Vagina (tissue), 2 donors: ENCODE data around the gene CHST1. TPM values are rescaled to one million over a fixed set of nuclear protein-coding genes. Genes with fewer than 3 reads are reported as not detected.

ENCODE experiments used
- DNase-seq, 2 donors: peaks; one replicate each; pipeline ENCODE4 v3.0.0-alpha.2; 2017; ENCODE audit errors: extremely low spot score in 2 of 2
- H3K27ac ChIP-seq: fragments of 200-600 bp; sonication (generic); one replicate; pipeline ENCODE4 v1.5.1; 2019
- H3K27me3 ChIP-seq: fragments of 200-600 bp; sonication (generic); one replicate; pipeline ENCODE4 v1.5.1; 2019
- H3K36me3 ChIP-seq, 2 donors: fragments of 200-600 bp; sonication (generic); one replicate each; pipeline ENCODE4 v1.5.1; 2017 to 2019
- H3K4me1 ChIP-seq: fragments of 200-600 bp; sonication (generic); one replicate; pipeline ENCODE4 v1.5.1; 2019
- H3K4me3 ChIP-seq, 2 donors: fragments of 200-600 bp; sonication (generic); 1 replicate in 1 of 2; 2 replicates in 1 of 2; pipeline ENCODE4 v1.5.1; 2016 to 2019
- H3K9me3 ChIP-seq: fragments of 200-600 bp; sonication (generic); one replicate; pipeline ENCODE4 v1.5.1; 2019
- CTCF ChIP-seq, 3 experiments: fragments of 450-650 bp in 2 of 3; fragments of 200-600 bp in 1 of 3; sonication (generic) in 1 of 3; IDR thresholded peaks; one replicate each; pipeline ENCODE4 v1.5.1; 2017 to 2019; ENCODE audit warnings: antibody characterized with exemption in 3 of 3, mild to moderate bottlenecking in 2 of 3, moderate library complexity in 2 of 3
- POLR2A ChIP-seq, 2 donors: fragments of 450-650 bp; IDR thresholded peaks; one replicate each; pipeline ENCODE4 v1.6.1; 2017; ENCODE audit warnings: antibody characterized with exemption in 2 of 2, mild to moderate bottlenecking in 2 of 2, moderate library complexity in 2 of 2
- POLR2AphosphoS5 ChIP-seq, 2 donors: sonication (generic); formaldehyde crosslinking; IDR thresholded peaks; one replicate each; pipeline ENCODE4 v1.9.0; 2017; ENCODE audit warnings: antibody characterized with exemption in 2 of 2, mild to moderate bottlenecking in 2 of 2, low read depth in 1 of 2; ENCODE audit not compliant: insufficient read depth in 1 of 2
- intact Hi-C: fragments of 100-400 bp; cut with DNase I; formaldehyde crosslinking; loops from one replicate; pipeline ENCODE4 v1.15.1; 2023
- total RNA-seq: library from RNA; depleted of rRNA; stranded (reverse); fragments of >200 nt; gene quantifications from one replicate; pipeline ENCODE4 v1.2.3, GENCODE V29; 2016

Gene CHST1
- total RNA-seq, 1 donor from 2014 or later: 2.0 TPM

GRCh38 chr11:45670386-45671135, 5.1 kb upstream of the CHST1 start:
- Histone ChIP-seq H3K36me3 (no peaks in the 10 kb centered on the region), H3K4me1 (peaks cover 9% of the 10 kb centered on the region), H3K27me3 (no peaks in the 10 kb centered on the region), H3K4me3 (no peak overlapping the region), H3K9me3 (no peaks in the 10 kb centered on the region), H3K27ac (no peak overlapping the region)
- TF ChIP-seq POLR2A (IDR thresholded peaks at IDR 0.05) (no peak), POLR2AphosphoS5 (IDR thresholded peaks at IDR 0.05; ENCODE audit: insufficient read depth in 1 of 2, low read depth in 1 of 2) (no peak), CTCF (IDR thresholded peaks at IDR 0.05) (no peak)
- no peak for DNase-seq
- intact Hi-C loops: no loop called here

GRCh38 chr11:45669956-45670355, 4.5 kb upstream of the CHST1 start:
- no peak for DNase-seq
- H3K4me1 ChIP-seq: peaks cover 9% of the 10 kb centered on the region

GRCh38 chr11:45669146-45669545, 3.7 kb upstream of the CHST1 start:
- intact Hi-C loops: no loop called here
- Histone ChIP-seq H3K36me3 (no peaks in the 10 kb centered on the region), H3K4me3 (no peak overlapping the region), H3K9me3 (no peaks in the 10 kb centered on the region), H3K27ac (no peak overlapping the region), H3K4me1 (peaks cover 17% of the 10 kb centered on the region), H3K27me3 (no peaks in the 10 kb centered on the region)
- TF ChIP-seq POLR2AphosphoS5 (IDR thresholded peaks at IDR 0.05; ENCODE audit: insufficient read depth in 1 of 2, low read depth in 1 of 2) (no peak), POLR2A (IDR thresholded peaks at IDR 0.05) (no peak), CTCF (IDR thresholded peaks at IDR 0.05) (no peak)
- no peak for DNase-seq

More at GRCh38 chr11:45669956-45670355, 4.5 kb upstream of the CHST1 start:
- no peaks in the 10 kb centered on the region for H3K27me3 ChIP-seq
- H3K4me3 ChIP-seq: no peak overlapping the region
- intact Hi-C loops: no loop called here
- TF ChIP-seq POLR2A (IDR thresholded peaks at IDR 0.05) (no peak), CTCF (IDR thresholded peaks at IDR 0.05) (no peak), POLR2AphosphoS5 (IDR thresholded peaks at IDR 0.05; ENCODE audit: insufficient read depth in 1 of 2, low read depth in 1 of 2) (no peak)
- H3K27ac ChIP-seq: no peak overlapping the region
- H3K9me3 ChIP-seq: no peaks in the 10 kb centered on the region
- H3K36me3 ChIP-seq: no peaks in the 10 kb centered on the region

GRCh38 chr11:45667929-45668680, 2.7 kb upstream of the CHST1 start:
- intact Hi-C loops: no loop called here
- Histone ChIP-seq H3K4me1 (peaks cover 25% of the 10 kb centered on the region), H3K27ac (no peak overlapping the region), H3K27me3 (no peaks in the 10 kb centered on the region), H3K9me3 (no peaks in the 10 kb centered on the region), H3K36me3 (no peaks in the 10 kb centered on the region), H3K4me3 (no peak overlapping the region)
- no peak for DNase-seq
- TF ChIP-seq POLR2AphosphoS5 (IDR thresholded peaks at IDR 0.05; ENCODE audit: insufficient read depth in 1 of 2, low read depth in 1 of 2) (no peak), CTCF (IDR thresholded peaks at IDR 0.05) (no peak), POLR2A (IDR thresholded peaks at IDR 0.05) (no peak)
